Activated CD8-positive, alpha-beta memory T cell treated with anti-CD3 and anti-CD28 coated beads for 48 hours (primary cell): ENCODE results near the gene SLC7A5.
"Not testable (repeated sequence)": the region's sequence is repeated elsewhere in the genome, so short reads cannot be mapped to it uniquely, and the experiment has no call there.

Source experiments
- DNase-seq, 3 experiments: peaks; one replicate each; pipeline ENCODE4 v3.0.0-alpha.2; 2020; ENCODE audit warnings: low read depth in 2 of 3, low spot score in 2 of 3

The SLC7A5 gene

DNA sequence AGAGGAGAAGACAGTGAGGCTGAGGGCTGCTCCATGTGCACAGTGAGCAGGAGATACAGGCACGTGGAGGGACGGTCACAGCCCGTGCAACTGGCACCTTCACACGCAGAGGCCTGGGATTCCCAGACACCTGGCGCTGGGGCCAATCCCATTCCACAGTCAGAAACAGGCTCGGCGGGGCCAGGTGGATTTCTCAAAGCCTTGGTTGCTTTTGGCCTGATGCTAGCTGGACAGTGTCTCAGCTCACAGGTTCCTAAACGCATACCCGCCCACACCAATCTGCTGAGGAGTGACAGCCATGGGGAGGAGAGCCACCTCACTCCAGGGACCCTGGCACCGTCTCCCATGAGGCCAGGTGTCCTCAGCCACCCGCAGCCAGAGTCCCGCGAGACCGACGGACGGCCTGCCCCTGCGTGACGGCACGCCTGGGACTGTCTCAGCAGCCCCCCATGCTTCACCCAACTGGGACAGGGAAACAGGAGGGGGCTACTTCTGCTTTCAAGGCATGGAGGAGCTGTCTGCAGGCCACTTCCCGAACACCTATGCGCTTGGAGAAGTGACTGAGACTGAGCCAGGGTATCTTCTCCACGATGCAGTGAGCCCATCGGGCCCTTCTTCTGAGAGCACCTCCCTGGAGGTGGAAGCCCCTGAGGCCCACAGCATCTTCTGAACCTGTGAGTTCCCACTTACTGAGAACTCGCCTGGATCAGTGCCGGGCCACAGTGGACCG, 6.5 kb downstream of the SLC7A5 start:
- DNase-seq = not testable (repeated sequence)

DNA sequence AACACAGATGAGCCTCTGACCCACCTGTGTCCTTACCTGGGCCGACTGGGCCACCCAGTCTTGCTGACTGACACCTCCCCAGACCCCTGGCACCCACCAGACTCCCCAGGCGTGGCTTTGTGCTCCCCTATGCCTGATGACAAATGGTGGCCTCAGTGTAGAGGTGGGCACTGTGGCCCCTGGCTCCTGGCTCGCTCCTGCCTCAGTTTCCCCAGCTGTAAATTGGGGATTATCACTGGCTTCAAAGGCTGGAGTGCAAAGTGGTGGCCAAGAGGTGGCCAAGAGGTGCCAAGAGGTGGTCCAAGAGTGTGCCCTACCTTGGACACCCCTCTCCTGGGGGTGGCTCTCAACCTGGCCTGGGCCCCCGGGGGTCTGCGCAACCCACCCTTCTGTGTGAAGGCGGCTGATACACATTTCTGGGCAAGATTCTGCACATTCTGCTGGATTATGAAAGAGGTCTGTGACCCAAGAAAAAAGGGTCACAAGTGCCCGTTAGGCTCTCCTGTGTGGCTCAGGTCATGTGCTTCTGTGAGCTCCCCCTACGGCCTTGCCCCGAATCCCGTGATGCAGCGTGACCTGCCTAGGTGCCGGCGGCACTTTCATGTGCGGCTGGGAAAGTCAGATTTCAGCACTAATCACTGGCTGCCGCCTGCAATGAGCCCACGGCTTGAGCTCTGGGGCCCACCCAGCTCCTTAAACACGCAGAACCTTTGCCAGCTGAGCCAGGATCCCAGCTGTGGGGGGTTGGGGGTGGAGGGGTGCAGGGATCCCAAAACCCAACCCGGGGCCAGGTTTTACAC, 7.8 kb downstream of the SLC7A5 start:
- not testable (repeated sequence) for DNase-seq

GRCh38 chr16:87860553-87861299, 8.6 kb downstream of the SLC7A5 start:
- DNase-seq = no peak

GRCh38 chr16:87858151-87858993, 10.9 kb downstream of the SLC7A5 start:
- DNase-seq = not testable (repeated sequence)

GRCh38 chr16:87856791-87857228, 12.5 kb downstream of the SLC7A5 start:
- no peak for DNase-seq

DNA sequence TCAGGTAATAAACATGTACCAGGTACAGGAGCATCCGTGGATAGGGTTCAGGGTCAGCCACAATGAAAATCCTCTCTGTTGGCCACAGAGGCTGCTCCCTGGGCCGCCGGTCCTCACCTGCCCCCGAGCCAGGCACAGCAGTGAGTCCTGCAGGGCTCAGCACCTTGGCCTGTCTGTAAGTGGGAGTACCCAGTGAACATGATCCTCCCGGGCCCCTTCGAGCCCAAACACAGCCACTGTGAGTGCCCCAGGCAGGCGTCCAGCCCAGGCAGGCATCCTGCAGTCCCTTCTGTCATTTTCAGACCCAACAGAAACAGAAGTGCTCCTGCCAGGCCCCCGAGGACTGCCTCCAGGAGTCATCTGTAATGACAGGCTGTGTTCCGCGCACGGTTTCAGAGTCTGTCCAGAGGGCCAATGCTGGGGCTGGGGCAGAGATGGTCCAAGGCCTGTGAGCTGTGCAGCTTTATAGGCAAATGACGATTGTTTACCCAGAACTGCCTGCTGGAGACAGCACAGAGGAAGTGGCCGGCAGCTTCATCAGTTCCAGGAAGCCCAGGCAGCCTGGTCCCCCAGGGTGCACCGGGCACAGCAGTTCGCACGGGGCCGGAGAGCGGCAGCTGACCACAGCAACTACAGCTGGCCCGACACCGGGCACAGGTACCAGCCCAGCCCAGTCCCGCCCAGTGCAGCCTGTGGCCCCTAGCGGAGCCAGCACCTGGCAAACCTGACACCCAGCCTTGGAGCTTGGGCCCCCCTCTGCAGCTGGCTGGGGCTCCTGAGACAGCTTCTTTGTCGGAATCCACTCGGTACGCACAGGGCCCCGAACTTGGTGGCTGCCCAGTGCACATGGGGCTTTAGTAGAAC, 13.2 kb downstream of the SLC7A5 start:
- no peak for DNase-seq

- DNase-seq = no peak
Measured at GRCh38 chr16:87854907-87855683, 14.2 kb downstream of the SLC7A5 start.

- DNase-seq = no peak
Measured at GRCh38 chr16:87854053-87854906, 15.0 kb downstream of the SLC7A5 start.

GRCh38 chr16:87853411-87854052, 15.8 kb downstream of the SLC7A5 start:
- DNase-seq = peak; percentile 66 to 80 (median 74)

- DNase-seq = no peak
Measured at GRCh38 chr16:87851601-87852000, 17.7 kb downstream of the SLC7A5 start.

GRCh38 chr16:87851141-87851587, 18.1 kb downstream of the SLC7A5 start:
- no peak for DNase-seq

- peak in 2 of 3 experiments; percentile 55 to 61 for DNase-seq
Measured at GRCh38 chr16:87850009-87851006, 19.0 kb downstream of the SLC7A5 start.

- no peak for DNase-seq
Measured at GRCh38 chr16:87849419-87850008, 19.8 kb downstream of the SLC7A5 start.

DNA sequence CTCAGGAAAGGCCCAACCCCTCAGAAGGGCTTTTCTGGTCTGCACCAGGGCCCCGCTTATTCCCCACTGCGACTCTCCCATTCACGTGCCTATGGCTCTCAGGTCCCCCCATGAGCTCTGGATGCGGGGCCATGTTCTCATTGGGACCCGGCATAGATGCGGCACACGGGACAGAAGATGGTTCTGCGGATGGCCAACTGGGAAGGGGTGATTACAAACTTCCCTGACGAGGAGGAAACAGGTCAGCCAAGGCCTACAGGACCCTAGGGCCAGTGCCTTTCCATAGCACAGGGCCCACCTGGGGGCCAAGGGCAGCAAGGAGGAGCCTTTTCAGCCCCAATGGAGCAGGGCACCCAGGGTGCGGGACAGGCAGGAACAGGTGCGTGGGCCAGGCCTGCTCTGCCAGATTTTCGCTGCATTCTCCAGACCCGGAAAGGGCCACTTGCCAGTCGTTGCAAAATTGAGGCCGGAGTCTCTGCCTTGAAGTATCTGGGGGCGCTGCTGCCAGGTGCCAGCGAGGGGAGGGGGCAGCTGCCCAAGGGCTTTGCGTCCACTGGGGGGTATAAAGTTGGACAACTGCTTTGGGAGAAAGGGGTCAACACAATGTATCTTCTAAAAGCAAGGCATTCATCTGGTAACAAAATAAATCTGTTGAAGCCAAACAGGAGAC, 20.5 kb downstream of the SLC7A5 start:
- DNase-seq = no peak
